ENCODE measurements around the gene CUZD1. TPM values are rescaled to one million over a fixed set of nuclear protein-coding genes. Genes with fewer than 3 reads are reported as not detected.

CUZD1 gene
- total and polyA plus RNA-seq, 2 of the 13 experiments (the other 11 are each of a cell fraction or from before 2014, with no cell fraction given), result 0.22 to 0.29 TPM

- TF ChIP-seq IRF9 (CRISPR knock-in tag; IDR thresholded peaks at IDR 0.05; ENCODE audit: borderline replicate concordance) (no peak), SMYD3 (CRISPR knock-in tag; IDR thresholded peaks at IDR 0.05) (peak; percentile 71; the same call in 1 of the 2 replicates), ZNF484 (CRISPR knock-in tag; IDR thresholded peaks at IDR 0.05; ENCODE audit: borderline replicate concordance, low read depth) (no peak), ZNF546 (CRISPR knock-in tag; conservative IDR thresholded peaks at IDR 0.05) (no peak), MTF2 (CRISPR knock-in tag; IDR thresholded peaks at IDR 0.05; ENCODE audit: borderline replicate concordance) (peak; percentile 67; the same call in 1 of the 2 replicates), SIN3A (IDR thresholded peaks at IDR 0.05; ENCODE audit: borderline replicate concordance, low read depth, low read length) (peak; percentile 3; the same call in 1 of the 2 replicates), KAT7 (CRISPR knock-in tag; IDR thresholded peaks at IDR 0.05; ENCODE audit: borderline replicate concordance) (no peak), ZFX (CRISPR knock-in tag; IDR thresholded peaks at IDR 0.05; ENCODE audit: low read depth) (peak; percentile 59; the same call in 1 of the 2 replicates), THAP9 (CRISPR knock-in tag; IDR thresholded peaks at IDR 0.05; ENCODE audit: borderline replicate concordance) (peak; percentile 19; the same call in 1 of the 2 replicates), YEATS2 (CRISPR knock-in tag; IDR thresholded peaks at IDR 0.05; ENCODE audit: borderline replicate concordance) (no peak), MXI1 (IDR thresholded peaks at IDR 0.05; ENCODE audit: borderline replicate concordance, low read depth, low read length) (peak; percentile 68; the same call in 1 of the 3 replicates), MYC (CRISPR knock-in tag; IDR thresholded peaks at IDR 0.05; ENCODE audit: borderline replicate concordance) (peak; percentile 44; the same call in 1 of the 2 replicates), THAP7 (CRISPR knock-in tag; IDR thresholded peaks at IDR 0.05) (peak; percentile 76; the same call in 1 of the 2 replicates), ATF7-NPFF (CRISPR knock-in tag; IDR thresholded peaks at IDR 0.05; ENCODE audit: low read depth) (peak; percentile 59), DMAP1 (CRISPR knock-in tag; IDR thresholded peaks at IDR 0.05) (peak; percentile 17; the same call in 1 of the 2 replicates), TBX2 (CRISPR knock-in tag; IDR thresholded peaks at IDR 0.05; ENCODE audit: borderline replicate concordance) (peak; percentile 50; the same call in 1 of the 2 replicates), ETV6 (CRISPR knock-in tag; conservative IDR thresholded peaks at IDR 0.05) (no peak), ZNF205 (CRISPR knock-in tag; IDR thresholded peaks at IDR 0.05) (no peak), SIN3B (IDR thresholded peaks at IDR 0.05; ENCODE audit: low read length) (0 out of 2 replicates have a peak, but pooled peaks have one; percentile 47), FOXK2 (IDR thresholded peaks at IDR 0.05) (no peak), CERS6 (CRISPR knock-in tag; IDR thresholded peaks at IDR 0.05) (no peak), ZNF256 (CRISPR knock-in tag; conservative IDR thresholded peaks at IDR 0.05) (no peak), SMAD3 (CRISPR knock-in tag; IDR thresholded peaks at IDR 0.05) (no peak), ZNF776 (CRISPR knock-in tag; IDR thresholded peaks at IDR 0.05) (no peak), ZBTB3 (CRISPR knock-in tag; IDR thresholded peaks at IDR 0.05; ENCODE audit: borderline replicate concordance, low read depth) (no peak)
Observed at GRCh38 chr10:122879339-122880273, 33.9 kb upstream of the CUZD1 start, which contains the start of gene FAM24B (continued).
